Measurements from ENCODE around the gene AP2S1. TPM values are rescaled to one million over a fixed set of nuclear protein-coding genes. Genes with fewer than 3 reads are reported as not detected.

The AP2S1 gene
- total and polyA plus RNA-seq, 2 of the 8 experiments (the other 6 are each of a cell fraction or from before 2014, with no cell fraction given), result 195 to 211 TPM

GRCh38 chr19:46862503-46862834 is 11.8 kb upstream of the AP2S1 start:
- Histone ChIP-seq H3K9ac (replicated peaks in 1 of 4; ENCODE audit: extremely low read depth in 1 of 4, low read depth in 3 of 4, low read length in 3 of 4) (peak overlapping the region in 1 of 4 experiments; percentile 90; a peak in 2 of 7 replicates), H4K5ac (ENCODE audit: insufficient read length, low read depth, low read length) (no peak overlapping the region), H3K4ac (replicated peaks; ENCODE audit: insufficient read length, low read depth, low read length) (no peak overlapping the region), H3K23ac (ENCODE audit: insufficient read length) (no peak overlapping the region), H2BK120ac (replicated peaks; ENCODE audit: low read depth, low read length) (no peak overlapping the region), H2BK5ac (ENCODE audit: low read depth, low read length) (no peak overlapping the region), H3K23me2 (ENCODE audit: low read depth, low read length) (peaks cover 22% of the 10 kb centered on the region), H4K20me1 (replicated peaks in 1 of 2; ENCODE audit: control insufficient read depth in 1 of 2, insufficient read depth in 2 of 2, low read length in 2 of 2) (peaks cover 24 to 27% of the 10 kb centered on the region in 2 experiments), H4K91ac (replicated peaks; ENCODE audit: insufficient read length, low read length) (no peak overlapping the region), H3K4me2 (ENCODE audit: insufficient read depth in 1 of 2, low read depth in 2 of 2, low read length in 2 of 2) (peak overlapping the region; percentile 94 to 99), H3K4me3 (ENCODE audit: extremely low read depth in 1 of 4, insufficient read depth in 2 of 4, low read depth in 3 of 4, low read length in 4 of 4) (peak overlapping the region; percentile 74 to 88 (median 85)), H3K36me3 (ENCODE audit: control insufficient read depth in 2 of 4, insufficient read depth in 4 of 4, low read length in 3 of 4) (no peaks in the 10 kb centered on the region), H2BK12ac (ENCODE audit: low read depth, low read length) (no peak overlapping the region), H3K79me1 (ENCODE audit: low read depth, low read length) (peaks cover 9% of the 10 kb centered on the region; the same call in 1 of the 2 replicates), H3K4me1 (replicated peaks in 1 of 4; ENCODE audit: control insufficient read depth in 3 of 4, insufficient read depth in 4 of 4, low read length in 3 of 4) (peaks cover 6 to 21% (median 10%) of the 10 kb centered on the region in 4 experiments; a peak in 6 of 7 replicates), H3K9me3 (ENCODE audit: insufficient read depth in 2 of 2, low read depth in 1 of 2, low read length in 1 of 2) (no peaks in the 10 kb centered on the region), H3K56ac (replicated peaks; ENCODE audit: insufficient read length, low read depth, low read length) (no peak overlapping the region), H3K14ac (ENCODE audit: insufficient read length) (no peak overlapping the region), H3K27me3 (replicated peaks in 1 of 4; ENCODE audit: control insufficient read depth in 3 of 4, extremely low read depth in 1 of 4, insufficient read depth in 3 of 4, low read length in 3 of 4) (no peaks in the 10 kb centered on the region), H3K27ac (ENCODE audit: low read depth, low read length) (no peak overlapping the region), H2BK15ac (ENCODE audit: low read length) (no peak overlapping the region), H4K8ac (ENCODE audit: extremely low read depth, insufficient read depth, low read length) (no peak overlapping the region), H2BK20ac (ENCODE audit: low read length) (no peak overlapping the region), H2AFZ (ENCODE audit: low read length) (no peak overlapping the region), H3K79me2 (ENCODE audit: control insufficient read depth in 1 of 2, insufficient read depth in 2 of 2, low read length in 2 of 2) (peaks cover 45 to 66% of the 10 kb centered on the region in 2 experiments), H2AK5ac (ENCODE audit: low read depth, low read length) (no peak overlapping the region), H3K18ac (ENCODE audit: extremely low read depth, low read length) (no peak overlapping the region)
- FAIRE-seq (no peak), DNase-seq (ENCODE audit: low read depth in 1 of 2, low spot score in 2 of 2) (no peak)
- ChIA-PET POLR2A (ENCODE audit: partially characterized antibody) (interaction anchor here (0.8 to 6.1 kb wide), 16 partner anchors 8 to 163 kb away, joined by 3 to 102 read pairs (median 4); partner anchors contain the start of genes AP2S1 and SLC1A5), CTCF (ENCODE audit: partially characterized antibody) (interaction anchor here (2.5 to 2.8 kb wide), 2 partner anchors 129 to 151 kb away, joined by 7 to 8 read pairs; no protein-coding TSS in a partner anchor)
- WGBS, 2 experiments (ENCODE audit: extremely low coverage in 1 of 2, insufficient coverage in 1 of 2, insufficient read length in 1 of 2, insufficient replicate concordance in 2 of 2, low coverage in 1 of 2, low lambda C conversion rate in 2 of 2, missing lambda C conversion rate in 1 of 2), result 34% methylated on average over 9 of the region's 9 CpGs; no CpG with 5 or more reads in 1 of the 2 experiments
- TF ChIP-seq YY1 (IDR thresholded peaks at IDR 0.05; ENCODE audit: low read depth, low read length) (no peak), SRF (IDR thresholded peaks at IDR 0.05; ENCODE audit: low read depth, low read length) (no peak), SIN3A (conservative IDR thresholded peaks at IDR 0.05 in 1 of 2, IDR thresholded peaks at IDR 0.05 in 1 of 2; ENCODE audit: low read depth in 1 of 2, low read length in 2 of 2) (no peak), ASH2L (IDR thresholded peaks at IDR 0.05; ENCODE audit: low read length) (no peak), SP1 (IDR thresholded peaks at IDR 0.05; ENCODE audit: low read depth, low read length) (no peak), POLR2AphosphoS5 (IDR thresholded peaks at IDR 0.05; ENCODE audit: low read depth, low read length) (no peak), CTBP2 (IDR thresholded peaks at IDR 0.05; ENCODE audit: borderline replicate concordance, insufficient read depth, insufficient read length, low read length) (no peak), FOSL1 (IDR thresholded peaks at IDR 0.05; ENCODE audit: insufficient read depth, low read depth, low read length) (no peak), CEBPB (IDR thresholded peaks at IDR 0.05; ENCODE audit: low read depth, low read length) (no peak), EP300 (IDR thresholded peaks at IDR 0.05; ENCODE audit: borderline replicate concordance in 1 of 2, low read depth in 2 of 2, low read length in 2 of 2) (no peak), CBX5 (IDR thresholded peaks at IDR 0.05; ENCODE audit: low read depth, low read length) (no peak), JUND (IDR thresholded peaks at IDR 0.05; ENCODE audit: low read length) (no peak), BACH1 (IDR thresholded peaks at IDR 0.05; ENCODE audit: low read length) (no peak), GABPA (IDR thresholded peaks at IDR 0.05; ENCODE audit: borderline replicate concordance, insufficient read depth, low read length) (no peak), NANOG (IDR thresholded peaks at IDR 0.05; ENCODE audit: insufficient read depth, low read depth, low read length, poor library complexity, severe bottlenecking) (no peak)

All from H1 (cell line).